T-helper 2 cell treated with Interferon-gamma antibody and Interleukin-4, amounts not matched to agents 5 μg/mL and 100 μg/mL, for 36 hours (primary cell): ENCODE measurements around the gene SPSB4.

Experiments
- DNase-seq: peaks from one replicate; pipeline ENCODE4 v3.0.0; 2021; ENCODE audit warnings: low spot score
- H3K27ac Mint-ChIP-seq: one replicate; pipeline ENCODE4 v1.8.0; 2021; ENCODE audit warnings: mild to moderate bottlenecking, mixed read lengths
- H3K27me3 Mint-ChIP-seq: one replicate; pipeline ENCODE4 v1.8.0; 2021; ENCODE audit warnings: low read depth, mixed read lengths
- H3K36me3 Mint-ChIP-seq: one replicate; pipeline ENCODE4 v1.8.0; 2021; ENCODE audit warnings: low read depth, mixed read lengths
- H3K4me1 Mint-ChIP-seq: one replicate; pipeline ENCODE4 v1.8.0; 2021; ENCODE audit warnings: low read depth, mixed read lengths
- H3K4me3 Mint-ChIP-seq: one replicate; pipeline ENCODE4 v1.8.0; 2022; ENCODE audit warnings: mild to moderate bottlenecking, moderate library complexity, mixed read lengths
- H3K9me3 Mint-ChIP-seq: one replicate; pipeline ENCODE4 v1.8.0; 2021; ENCODE audit warnings: mixed read lengths

SPSB4 gene

DNA sequence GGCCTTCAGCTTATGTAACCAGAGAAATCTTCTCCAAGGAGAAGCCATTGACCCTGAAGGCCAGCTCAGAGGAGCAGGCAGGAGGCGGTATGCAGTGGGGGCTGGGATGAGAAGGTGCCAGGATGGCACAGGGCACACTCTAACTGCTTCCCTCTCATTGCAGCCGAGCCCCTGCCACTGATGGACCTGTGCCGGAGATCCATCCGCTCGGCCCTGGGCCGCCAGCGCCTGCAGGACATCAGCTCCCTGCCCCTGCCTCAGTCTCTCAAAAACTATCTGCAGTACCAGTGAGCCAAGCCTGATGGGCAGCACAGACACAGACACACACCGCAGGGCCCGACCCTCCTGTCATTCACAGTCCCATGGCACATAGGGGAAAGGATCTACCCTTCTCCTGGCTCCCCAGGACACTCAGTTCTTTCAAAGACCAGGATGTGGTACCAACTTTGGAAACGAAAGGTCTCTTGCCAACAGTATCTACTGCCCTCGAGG, 95.9 kb downstream of the SPSB4 start:
- Mint-ChIP-seq H3K4me3 (no peak overlapping the region), H3K9me3 (peaks cover 6% of the 10 kb centered on the region), H3K27me3 (no peaks in the 10 kb centered on the region), H3K36me3 (no peaks in the 10 kb centered on the region), H3K27ac (no peak overlapping the region), H3K4me1 (no peaks in the 10 kb centered on the region)
- no peak for DNase-seq

DNA sequence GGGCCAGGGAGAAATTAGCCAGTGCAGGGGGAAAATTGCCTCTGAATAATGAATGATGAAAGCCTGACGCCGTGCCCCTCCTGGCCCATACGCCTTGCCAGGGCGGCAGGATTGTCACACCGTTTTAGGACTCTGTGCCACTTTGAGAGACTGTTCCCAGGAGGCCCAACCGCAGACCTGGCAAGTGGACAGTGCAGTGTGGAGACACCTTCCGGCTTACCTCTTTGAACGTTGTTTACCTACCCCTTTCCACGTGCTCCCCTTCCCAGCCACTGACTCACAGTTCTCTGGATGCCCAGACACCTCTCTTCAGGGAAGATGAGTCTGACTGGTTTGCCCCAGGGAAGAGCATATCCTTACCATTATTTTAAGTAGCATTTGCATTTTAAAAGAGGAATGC, 96.5 kb downstream of the SPSB4 start:
- Mint-ChIP-seq H3K27ac (no peak overlapping the region), H3K27me3 (no peaks in the 10 kb centered on the region), H3K4me3 (no peak overlapping the region), H3K4me1 (no peaks in the 10 kb centered on the region), H3K9me3 (no peaks in the 10 kb centered on the region), H3K36me3 (no peaks in the 10 kb centered on the region)
- DNase-seq, result no peak

DNA sequence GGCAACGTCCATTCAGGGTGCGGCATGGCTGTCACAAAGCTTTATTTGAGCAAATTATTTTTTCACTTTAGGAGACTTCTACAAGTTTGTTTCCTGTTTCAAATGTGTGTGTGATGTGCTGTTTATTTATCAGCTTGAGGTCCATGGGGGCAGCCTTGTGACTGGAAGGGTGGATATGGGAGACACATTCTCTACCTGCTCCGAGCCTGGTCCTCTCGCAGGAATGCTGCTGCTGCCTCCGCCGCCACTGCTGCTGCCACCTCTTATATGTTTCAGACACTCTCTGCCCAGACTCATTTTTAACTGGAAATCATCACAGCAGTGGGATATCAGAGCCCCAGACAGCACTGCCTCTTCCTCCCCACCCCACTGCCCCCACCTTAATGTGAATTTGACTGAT, 97.0 kb downstream of the SPSB4 start:
- Mint-ChIP-seq H3K4me3 (no peak overlapping the region), H3K27ac (no peak overlapping the region), H3K9me3 (no peaks in the 10 kb centered on the region), H3K27me3 (no peaks in the 10 kb centered on the region), H3K4me1 (no peaks in the 10 kb centered on the region), H3K36me3 (no peaks in the 10 kb centered on the region)
- no peak for DNase-seq

DNA sequence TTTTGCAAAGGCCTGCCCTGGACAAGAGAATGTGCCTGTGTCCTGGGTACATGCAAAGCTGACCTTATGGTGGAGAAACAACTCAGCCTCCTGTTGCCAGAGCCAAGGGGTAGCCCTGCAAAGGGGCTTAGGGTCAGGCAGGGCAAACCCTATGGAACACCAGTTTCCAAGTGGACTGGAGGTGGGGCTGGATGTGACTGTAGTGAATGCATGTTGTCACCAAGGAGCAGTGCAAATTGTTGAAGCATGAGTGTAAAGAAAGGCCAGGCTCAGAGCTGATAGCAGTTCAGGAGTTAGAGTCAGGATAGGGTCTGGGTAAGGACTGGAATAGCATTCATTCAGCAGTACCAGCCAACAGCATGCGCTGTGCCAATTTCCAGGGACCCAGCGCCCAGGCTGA, 97.6 kb downstream of the SPSB4 start:
- Mint-ChIP-seq H3K27ac (no peak overlapping the region), H3K36me3 (no peaks in the 10 kb centered on the region), H3K9me3 (no peaks in the 10 kb centered on the region), H3K27me3 (peaks cover 2% of the 10 kb centered on the region), H3K4me3 (no peak overlapping the region), H3K4me1 (no peaks in the 10 kb centered on the region)
- DNase-seq, result no peak

DNA sequence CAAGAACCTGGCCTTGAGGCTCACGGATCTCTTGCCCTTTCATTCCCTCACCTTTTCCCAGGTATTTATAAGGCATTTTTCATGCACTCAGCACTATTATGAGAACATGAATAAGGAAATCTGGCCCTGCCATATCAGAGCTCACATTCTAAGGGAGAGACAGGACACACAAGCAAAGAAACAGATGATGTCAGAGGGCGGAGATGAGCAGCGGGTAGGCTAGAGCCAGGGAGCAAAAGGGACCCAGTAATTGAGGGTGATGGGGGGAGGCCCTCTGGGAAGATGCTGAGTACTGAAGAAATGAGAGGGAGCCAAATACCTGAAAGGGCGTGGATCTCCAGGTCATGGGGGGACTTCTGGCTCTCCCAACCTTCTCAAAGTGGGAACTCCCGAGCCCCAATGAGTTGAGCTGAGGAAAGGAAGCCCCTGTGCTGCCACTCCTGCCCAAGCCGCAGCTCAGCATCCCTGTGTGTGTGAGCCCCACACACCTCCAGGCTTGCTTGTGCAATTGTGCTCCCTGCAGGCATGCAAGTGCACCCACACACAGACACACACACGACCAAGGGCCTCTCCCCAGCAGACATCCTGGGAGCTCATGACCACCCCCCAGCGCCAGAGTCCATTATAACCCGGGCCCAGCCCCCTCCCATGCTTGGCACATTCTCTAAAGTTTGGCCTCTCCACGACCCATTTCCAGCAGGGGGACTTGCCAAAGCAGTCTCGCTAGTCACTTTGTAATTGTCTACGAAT, 99.1 kb downstream of the SPSB4 start:
- H3K27me3 Mint-ChIP-seq, result peaks cover 5% of the 10 kb centered on the region
- H3K36me3 Mint-ChIP-seq, result no peaks in the 10 kb centered on the region
- no peak overlapping the region for H3K4me3 Mint-ChIP-seq
- no peaks in the 10 kb centered on the region for H3K9me3 Mint-ChIP-seq
- no peak for DNase-seq
- H3K4me1 Mint-ChIP-seq, result no peaks in the 10 kb centered on the region
- H3K27ac Mint-ChIP-seq, result no peak overlapping the region

DNA sequence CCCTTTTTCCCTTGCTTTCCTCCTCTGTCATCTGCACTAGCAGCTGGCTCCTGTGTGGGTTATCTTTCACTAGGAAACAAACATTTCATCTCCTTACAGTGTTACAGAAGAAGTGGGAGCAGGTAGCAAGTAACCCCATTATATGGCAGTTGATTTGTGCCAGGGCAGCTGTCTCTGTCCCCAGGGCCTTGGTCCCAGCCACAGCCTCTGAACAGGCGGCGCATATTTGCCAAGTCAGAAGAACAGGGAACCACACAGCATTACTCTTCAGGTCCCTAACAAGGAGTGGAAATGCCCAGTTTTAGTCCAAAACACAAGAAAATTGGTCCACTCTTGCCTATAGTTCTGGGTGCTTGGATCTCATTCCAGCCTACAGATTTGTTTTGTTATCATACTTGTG, 99.8 kb downstream of the SPSB4 start:
- H3K4me3 Mint-ChIP-seq, result no peak overlapping the region
- no peak overlapping the region for H3K27ac Mint-ChIP-seq
- no peak for DNase-seq
- H3K9me3 Mint-ChIP-seq, result no peaks in the 10 kb centered on the region
- no peaks in the 10 kb centered on the region for H3K4me1 Mint-ChIP-seq
- H3K36me3 Mint-ChIP-seq, result no peaks in the 10 kb centered on the region
- peaks cover 5% of the 10 kb centered on the region for H3K27me3 Mint-ChIP-seq

DNA sequence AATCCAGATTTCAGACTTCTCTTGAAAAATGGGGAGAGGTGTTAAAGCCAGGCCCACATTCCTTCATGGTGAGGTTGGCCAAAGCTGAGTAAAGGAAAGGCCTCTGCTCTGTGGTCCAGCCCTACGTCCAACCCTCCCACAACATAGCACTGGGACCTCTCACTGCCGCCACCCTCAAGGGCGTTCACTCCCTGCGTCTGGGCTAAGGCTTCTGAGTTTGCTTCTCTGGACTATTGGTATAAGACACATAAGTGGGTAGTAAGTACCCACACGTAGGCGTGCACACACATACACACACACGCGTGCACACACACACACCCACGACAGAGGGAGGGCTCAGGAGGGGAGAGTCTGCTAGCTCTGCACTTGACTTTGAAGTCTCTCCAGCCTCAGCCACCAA, 100.3 kb downstream of the SPSB4 start:
- no peak overlapping the region for H3K27ac Mint-ChIP-seq
- peaks cover 7% of the 10 kb centered on the region for H3K27me3 Mint-ChIP-seq

DNA sequence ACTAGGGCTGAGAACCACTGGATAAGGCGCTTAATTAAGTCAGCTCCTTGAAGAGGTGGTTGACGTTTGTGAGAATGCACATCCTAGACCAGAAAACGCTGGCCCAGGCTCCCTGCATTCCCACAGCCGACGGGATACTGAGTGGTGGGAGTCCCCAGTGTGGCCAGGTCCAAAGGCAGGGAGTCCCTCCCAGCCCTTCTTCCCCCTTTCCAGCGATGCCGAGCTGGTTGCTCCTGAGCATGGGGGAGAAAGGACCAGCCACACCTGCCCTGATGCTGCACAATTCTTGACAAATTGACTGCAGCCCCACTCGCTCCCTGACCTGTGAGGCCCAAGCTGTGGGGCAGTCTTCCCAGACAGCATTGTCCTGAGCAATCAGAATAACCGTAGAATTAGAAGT, 101.0 kb downstream of the SPSB4 start:
- Mint-ChIP-seq H3K4me1 (no peaks in the 10 kb centered on the region), H3K9me3 (no peaks in the 10 kb centered on the region), H3K4me3 (no peak overlapping the region), H3K36me3 (no peaks in the 10 kb centered on the region), H3K27ac (no peak overlapping the region), H3K27me3 (peaks cover 7% of the 10 kb centered on the region)
- no peak for DNase-seq

More for the DNA sequence above, 100.3 kb downstream of the SPSB4 start:
- no peak for DNase-seq
- Mint-ChIP-seq H3K4me1 (no peaks in the 10 kb centered on the region), H3K4me3 (no peak overlapping the region), H3K9me3 (no peaks in the 10 kb centered on the region), H3K36me3 (no peaks in the 10 kb centered on the region)

DNA sequence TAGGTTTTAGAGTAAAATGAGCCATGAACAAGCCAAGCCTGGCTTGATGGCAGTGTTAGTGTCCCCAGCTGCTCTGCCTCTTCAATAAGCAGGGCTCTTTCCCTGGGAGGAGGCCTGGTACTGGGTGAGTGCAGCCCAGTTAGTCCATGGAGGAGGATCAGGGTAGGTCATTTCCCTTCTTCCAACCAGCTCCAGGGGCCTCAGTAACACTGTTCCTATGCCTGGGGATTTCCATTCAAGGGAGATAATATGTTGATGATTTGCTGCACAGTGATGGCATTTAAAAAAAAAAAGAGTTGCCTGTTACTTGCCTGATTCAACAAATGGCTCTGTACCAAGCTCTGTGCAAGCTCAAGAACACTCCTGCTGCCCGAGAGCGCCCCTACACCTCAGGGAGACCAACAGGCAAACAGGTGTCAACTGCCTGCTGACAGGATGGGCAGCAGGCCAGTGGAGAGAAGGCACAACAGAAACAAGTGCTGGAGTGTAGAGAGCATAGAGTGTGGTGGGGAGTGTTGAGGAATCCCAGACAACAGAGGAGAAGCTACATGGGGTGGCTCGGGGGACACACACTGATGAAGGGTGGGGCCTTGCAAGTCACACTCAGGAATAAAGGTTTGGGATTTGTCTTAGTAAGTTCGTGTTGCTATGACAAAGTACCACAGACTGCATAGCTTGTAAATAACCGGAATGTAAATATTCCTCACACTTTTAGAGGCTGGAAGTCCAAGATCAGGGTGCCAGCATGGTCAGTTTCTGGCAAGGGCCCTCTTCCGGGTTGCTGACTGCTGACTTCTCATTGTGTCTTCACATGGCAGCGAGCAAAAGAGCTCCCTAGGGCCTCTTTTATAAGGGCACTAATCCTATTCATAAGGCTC, 101.9 kb downstream of the SPSB4 start:
- H3K4me1 Mint-ChIP-seq, result no peaks in the 10 kb centered on the region
- no peak for DNase-seq
- H3K27me3 Mint-ChIP-seq, result peaks cover 7% of the 10 kb centered on the region
- H3K4me3 Mint-ChIP-seq, result no peak overlapping the region
- no peak overlapping the region for H3K27ac Mint-ChIP-seq
- H3K36me3 Mint-ChIP-seq, result no peaks in the 10 kb centered on the region
- no peaks in the 10 kb centered on the region for H3K9me3 Mint-ChIP-seq

DNA sequence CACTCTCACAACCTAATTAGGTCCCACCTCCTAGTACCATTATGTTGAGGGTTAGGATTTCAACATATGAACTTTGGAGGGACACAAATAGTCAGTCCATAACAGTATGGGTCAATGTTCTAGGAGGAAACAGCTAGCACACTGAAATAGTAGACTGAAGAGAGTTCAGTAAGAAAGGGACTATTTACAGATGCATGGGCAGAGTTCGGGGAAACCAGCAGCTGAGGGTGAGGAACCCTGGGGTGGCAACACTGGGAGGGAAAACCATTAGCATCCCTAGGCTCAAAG, 102.5 kb downstream of the SPSB4 start:
- H3K9me3 Mint-ChIP-seq, result no peaks in the 10 kb centered on the region
- no peak overlapping the region for H3K27ac Mint-ChIP-seq
- DNase-seq, result no peak

DNA sequence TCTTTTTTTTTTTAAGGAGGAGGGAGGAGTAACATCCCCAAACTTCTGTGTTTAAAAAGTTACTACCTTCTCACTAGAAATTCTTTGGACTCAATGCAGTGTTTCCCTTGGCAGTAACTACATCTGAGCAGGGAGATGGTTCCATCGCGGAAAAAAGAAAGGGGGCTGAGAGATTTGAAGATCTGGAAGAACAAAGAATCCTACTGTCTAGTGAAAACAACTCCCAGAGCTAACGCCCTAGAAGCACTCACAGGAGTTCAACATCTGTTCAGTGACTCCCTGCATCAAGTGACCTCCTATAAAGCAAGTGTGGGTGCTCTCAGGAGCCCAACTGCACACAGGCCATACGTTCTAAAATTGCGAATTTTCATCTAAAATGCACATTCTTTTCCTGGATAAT, 113.7 kb downstream of the SPSB4 start:
- Mint-ChIP-seq H3K4me1 (no peaks in the 10 kb centered on the region), H3K27me3 (peaks cover 16% of the 10 kb centered on the region), H3K27ac (no peak overlapping the region), H3K4me3 (no peak overlapping the region), H3K9me3 (peaks cover 16% of the 10 kb centered on the region), H3K36me3 (no peaks in the 10 kb centered on the region)
- no peak for DNase-seq

More for the DNA sequence above, 102.5 kb downstream of the SPSB4 start:
- Mint-ChIP-seq H3K27me3 (peaks cover 7% of the 10 kb centered on the region), H3K36me3 (no peaks in the 10 kb centered on the region), H3K4me3 (no peak overlapping the region), H3K4me1 (no peaks in the 10 kb centered on the region)

DNA sequence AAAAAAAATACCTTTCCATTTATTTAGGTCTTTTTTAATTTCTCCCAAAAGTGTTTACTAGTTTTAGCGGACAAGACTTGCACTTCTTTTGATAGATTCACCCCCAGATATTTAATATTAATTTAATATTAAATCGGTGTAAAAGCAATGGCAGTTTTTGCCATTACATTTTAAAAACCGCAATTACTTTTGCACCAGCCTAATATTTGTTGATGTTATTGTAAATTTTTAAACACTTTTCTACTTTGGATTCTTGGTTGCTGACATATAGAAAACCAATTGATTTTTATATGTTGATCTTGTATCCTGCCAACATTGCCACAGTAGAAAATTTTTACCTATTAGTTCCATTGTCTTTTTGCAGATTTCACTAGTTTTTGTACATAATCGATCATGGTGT, 116.5 kb downstream of the SPSB4 start:
- no peak for DNase-seq
- Mint-ChIP-seq H3K4me1 (no peaks in the 10 kb centered on the region), H3K9me3 (no peaks in the 10 kb centered on the region), H3K27ac (no peak overlapping the region), H3K36me3 (no peaks in the 10 kb centered on the region), H3K27me3 (peaks cover 18% of the 10 kb centered on the region), H3K4me3 (no peak overlapping the region)

DNA sequence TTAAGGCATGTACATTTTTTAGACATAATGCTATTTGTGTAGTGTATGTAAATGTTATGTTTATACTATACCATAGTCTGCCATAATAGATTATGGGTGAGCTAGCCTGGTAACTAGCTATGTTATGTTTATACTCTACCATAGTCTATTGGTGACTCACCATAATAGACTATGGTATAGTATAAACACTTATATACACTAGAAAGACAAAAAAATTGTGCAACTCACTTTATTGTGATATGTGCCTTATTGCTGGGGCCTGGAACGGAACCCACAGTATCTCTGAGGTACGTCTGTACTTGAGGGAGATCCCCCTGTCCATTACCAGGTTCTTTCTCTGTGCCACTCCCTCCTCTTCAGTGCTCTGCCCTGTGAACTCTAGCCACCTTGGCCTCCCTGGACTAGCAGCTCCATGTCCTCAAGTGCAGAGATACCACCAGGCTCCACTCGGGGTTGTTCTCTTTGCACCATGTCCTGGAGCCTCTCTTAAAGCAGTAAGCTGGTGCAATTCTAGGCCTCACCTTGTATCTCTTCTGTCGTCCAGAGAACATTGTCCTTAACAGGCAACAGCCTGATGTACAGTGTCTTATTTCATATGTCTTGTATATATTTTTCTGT, 119.6 kb downstream of the SPSB4 start:
- no peak overlapping the region for H3K4me3 Mint-ChIP-seq
- no peaks in the 10 kb centered on the region for H3K9me3 Mint-ChIP-seq
- peaks cover 16% of the 10 kb centered on the region for H3K27me3 Mint-ChIP-seq
- no peaks in the 10 kb centered on the region for H3K36me3 Mint-ChIP-seq
- no peak overlapping the region for H3K27ac Mint-ChIP-seq
- no peak for DNase-seq
- no peaks in the 10 kb centered on the region for H3K4me1 Mint-ChIP-seq

DNA sequence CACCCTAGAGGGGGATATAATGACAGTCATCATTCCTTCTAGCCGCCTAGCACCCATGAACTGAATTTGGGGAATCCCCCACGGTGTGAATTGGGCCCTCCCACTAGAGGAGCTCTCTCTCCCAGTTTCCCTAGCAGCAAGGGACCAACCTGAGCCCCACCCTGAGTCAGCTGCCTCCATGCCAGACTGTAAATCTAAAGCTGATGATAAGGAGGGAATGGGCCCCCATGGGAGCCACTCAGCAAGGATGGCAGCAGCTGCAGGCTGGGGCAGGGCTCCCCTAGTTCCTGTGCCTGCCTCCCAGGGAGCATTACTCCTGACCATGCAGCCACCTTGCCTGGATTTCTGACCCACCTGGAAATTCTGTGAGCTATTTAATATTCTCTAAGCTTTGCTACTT, 123.5 kb downstream of the SPSB4 start:
- Mint-ChIP-seq H3K27ac (no peak overlapping the region), H3K4me1 (no peaks in the 10 kb centered on the region), H3K36me3 (no peaks in the 10 kb centered on the region), H3K9me3 (no peaks in the 10 kb centered on the region), H3K4me3 (no peak overlapping the region), H3K27me3 (peaks cover 8% of the 10 kb centered on the region)
- DNase-seq, result no peak
